ENCODE measurements around the gene CAPN9.

CAPN9 gene

GRCh38 chr1:230728710-230729392 lies 18.3 kb upstream of the CAPN9 start:
- H3K4me1 ChIP-seq (ENCODE audit: control insufficient read depth in 2 of 2, insufficient read depth in 2 of 2, low read length in 2 of 2), result peaks cover 5 to 6% of the 10 kb centered on the region in 2 donors
- no peaks in the 10 kb centered on the region for H3K27me3 ChIP-seq (ENCODE audit: control insufficient read depth in 2 of 2, insufficient read depth in 2 of 2, low read length in 2 of 2)
- no peak overlapping the region for H3K27ac ChIP-seq (ENCODE audit: low read depth in 2 of 2, low read length in 2 of 2)
- H3K4me3 ChIP-seq (ENCODE audit: low read length in 2 of 2), result no peak overlapping the region
- no peak overlapping the region for H3K9ac ChIP-seq (ENCODE audit: low read depth in 1 of 2, low read length in 2 of 2)
- H3K36me3 ChIP-seq (ENCODE audit: control insufficient read depth in 2 of 2, insufficient read depth in 2 of 2, low read length in 2 of 2), result no peaks in the 10 kb centered on the region
- peaks cover 0 to 2% of the 10 kb centered on the region in 2 donors for H3K9me3 ChIP-seq (ENCODE audit: control insufficient read depth in 2 of 2, low read length in 2 of 2)

DNA sequence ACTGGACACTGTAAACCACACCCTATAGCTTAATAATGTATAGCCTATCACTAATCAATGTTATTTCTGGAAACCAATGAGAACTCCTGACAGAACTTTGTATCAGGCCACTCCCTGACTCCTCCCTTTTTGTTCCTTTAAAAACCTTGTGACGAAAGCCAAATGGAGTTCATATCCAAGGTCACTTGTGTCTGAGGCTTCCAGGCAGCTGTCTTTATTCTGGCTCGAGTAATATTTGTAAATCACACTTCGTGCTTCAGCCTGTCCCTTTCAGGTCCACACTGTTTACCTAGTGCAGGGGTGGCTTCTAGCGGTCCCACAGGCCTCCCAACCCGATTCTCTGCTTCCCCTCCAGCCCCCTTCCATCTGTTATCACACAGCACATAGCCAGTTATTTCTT lies 16.2 kb upstream of the CAPN9 start:
- no peak overlapping the region for H3K27ac ChIP-seq (ENCODE audit: low read depth in 2 of 2, low read length in 2 of 2)

DNA sequence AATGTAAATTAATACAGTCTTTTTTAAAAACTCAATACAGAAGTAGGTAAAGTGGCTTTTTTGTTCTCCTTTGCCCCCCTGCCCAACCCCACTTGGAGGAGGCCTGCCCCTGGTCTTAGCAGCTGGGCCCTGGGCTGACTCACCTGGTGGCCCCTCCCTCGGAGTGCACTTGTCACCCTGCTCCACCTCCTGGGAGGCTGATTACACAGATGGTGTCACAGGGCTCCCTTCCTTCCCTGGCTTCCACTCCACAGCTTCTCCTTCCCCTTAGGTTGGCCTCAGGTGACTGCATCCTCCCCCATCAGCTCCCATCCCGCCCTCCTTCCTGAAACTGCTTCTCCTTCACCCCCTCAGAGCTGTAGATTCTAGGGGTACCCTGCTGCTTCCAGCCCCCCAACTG lies 11.7 kb upstream of the CAPN9 start:
- H3K27me3 ChIP-seq (ENCODE audit: control insufficient read depth in 2 of 2, insufficient read depth in 2 of 2, low read length in 2 of 2), result no peaks in the 10 kb centered on the region
- peaks cover 0 to 2% of the 10 kb centered on the region in 2 donors for H3K4me1 ChIP-seq (ENCODE audit: control insufficient read depth in 2 of 2, insufficient read depth in 2 of 2, low read length in 2 of 2)
- no peaks in the 10 kb centered on the region for H3K36me3 ChIP-seq (ENCODE audit: control insufficient read depth in 2 of 2, insufficient read depth in 2 of 2, low read length in 2 of 2)
- H3K4me3 ChIP-seq (ENCODE audit: low read length in 2 of 2), result no peak overlapping the region
- H3K9me3 ChIP-seq (ENCODE audit: control insufficient read depth in 2 of 2, low read length in 2 of 2), result no peaks in the 10 kb centered on the region
- H3K27ac ChIP-seq (ENCODE audit: low read depth in 2 of 2, low read length in 2 of 2), result no peak overlapping the region
- H3K9ac ChIP-seq (ENCODE audit: low read depth in 1 of 2, low read length in 2 of 2), result no peak overlapping the region

More for the DNA sequence above, 16.2 kb upstream of the CAPN9 start:
- H3K4me1 ChIP-seq (ENCODE audit: control insufficient read depth in 2 of 2, insufficient read depth in 2 of 2, low read length in 2 of 2), result peaks cover 5 to 6% of the 10 kb centered on the region in 2 donors
- H3K27me3 ChIP-seq (ENCODE audit: control insufficient read depth in 2 of 2, insufficient read depth in 2 of 2, low read length in 2 of 2), result no peaks in the 10 kb centered on the region
- no peak overlapping the region for H3K9ac ChIP-seq (ENCODE audit: low read depth in 1 of 2, low read length in 2 of 2)
- H3K36me3 ChIP-seq (ENCODE audit: control insufficient read depth in 2 of 2, insufficient read depth in 2 of 2, low read length in 2 of 2), result no peaks in the 10 kb centered on the region
- H3K4me3 ChIP-seq (ENCODE audit: low read length in 2 of 2), result no peak overlapping the region
- no peaks in the 10 kb centered on the region for H3K9me3 ChIP-seq (ENCODE audit: control insufficient read depth in 2 of 2, low read length in 2 of 2)

GRCh38 chr1:230737622-230738262 lies 9.4 kb upstream of the CAPN9 start:
- Histone ChIP-seq H3K4me1 (ENCODE audit: control insufficient read depth in 2 of 2, insufficient read depth in 2 of 2, low read length in 2 of 2) (no peaks in the 10 kb centered on the region), H3K36me3 (ENCODE audit: control insufficient read depth in 2 of 2, insufficient read depth in 2 of 2, low read length in 2 of 2) (no peaks in the 10 kb centered on the region), H3K9me3 (ENCODE audit: control insufficient read depth in 2 of 2, low read length in 2 of 2) (no peaks in the 10 kb centered on the region), H3K27me3 (ENCODE audit: control insufficient read depth in 2 of 2, insufficient read depth in 2 of 2, low read length in 2 of 2) (no peaks in the 10 kb centered on the region), H3K4me3 (ENCODE audit: low read length in 2 of 2) (no peak overlapping the region), H3K27ac (ENCODE audit: low read depth in 2 of 2, low read length in 2 of 2) (no peak overlapping the region), H3K9ac (ENCODE audit: low read depth in 1 of 2, low read length in 2 of 2) (no peak overlapping the region)

DNA sequence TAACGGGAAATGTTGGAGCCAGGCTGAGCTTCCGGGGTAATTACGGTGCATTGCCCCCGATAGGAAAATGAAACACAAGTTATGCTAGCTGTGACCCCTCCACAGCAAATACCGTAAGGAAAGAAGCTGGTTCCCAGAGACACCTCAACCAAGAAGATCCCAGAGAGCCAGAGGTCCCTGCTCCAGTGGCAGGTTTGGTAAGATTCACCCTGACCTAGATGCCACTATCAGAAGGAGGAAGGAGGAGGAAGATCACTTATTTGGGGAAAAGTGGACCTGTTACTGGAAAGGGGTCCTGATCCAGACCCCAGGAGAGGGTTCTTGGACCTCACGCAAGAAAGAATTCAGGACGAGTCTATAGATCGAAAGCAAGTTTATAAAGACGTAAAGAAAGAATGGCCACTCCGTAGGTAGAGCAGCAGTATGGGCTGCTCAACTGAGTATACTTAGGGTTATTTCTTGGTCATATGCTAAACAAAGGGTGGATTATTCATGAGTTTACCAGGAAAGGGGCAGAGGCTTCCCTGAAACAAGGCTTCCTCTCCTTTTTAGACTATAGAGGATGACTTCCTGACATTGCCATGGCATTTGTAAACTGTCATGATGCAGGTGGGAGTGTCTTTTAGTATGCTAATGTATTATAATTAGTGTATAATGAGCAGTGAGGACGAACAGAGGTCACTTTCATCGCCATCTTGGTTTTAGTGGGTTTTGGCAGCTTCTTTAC lies 7.5 kb upstream of the CAPN9 start:
- no peaks in the 10 kb centered on the region for H3K4me1 ChIP-seq (ENCODE audit: control insufficient read depth in 2 of 2, insufficient read depth in 2 of 2, low read length in 2 of 2)
- H3K9me3 ChIP-seq (ENCODE audit: control insufficient read depth in 2 of 2, low read length in 2 of 2), result no peaks in the 10 kb centered on the region
- no peak overlapping the region for H3K9ac ChIP-seq (ENCODE audit: low read depth in 1 of 2, low read length in 2 of 2)
- H3K36me3 ChIP-seq (ENCODE audit: control insufficient read depth in 2 of 2, insufficient read depth in 2 of 2, low read length in 2 of 2), result no peaks in the 10 kb centered on the region
- no peaks in the 10 kb centered on the region for H3K27me3 ChIP-seq (ENCODE audit: control insufficient read depth in 2 of 2, insufficient read depth in 2 of 2, low read length in 2 of 2)
- H3K4me3 ChIP-seq (ENCODE audit: low read length in 2 of 2), result no peak overlapping the region
- H3K27ac ChIP-seq (ENCODE audit: low read depth in 2 of 2, low read length in 2 of 2), result no peak overlapping the region

- no peaks in the 10 kb centered on the region for H3K27me3 ChIP-seq (ENCODE audit: control insufficient read depth in 2 of 2, insufficient read depth in 2 of 2, low read length in 2 of 2)
- H3K27ac ChIP-seq (ENCODE audit: low read depth in 2 of 2, low read length in 2 of 2), result no peak overlapping the region
- H3K9ac ChIP-seq (ENCODE audit: low read depth in 1 of 2, low read length in 2 of 2), result no peak overlapping the region
- H3K36me3 ChIP-seq (ENCODE audit: control insufficient read depth in 2 of 2, insufficient read depth in 2 of 2, low read length in 2 of 2), result no peaks in the 10 kb centered on the region
- no peak overlapping the region for H3K4me3 ChIP-seq (ENCODE audit: low read length in 2 of 2)
- H3K9me3 ChIP-seq (ENCODE audit: control insufficient read depth in 2 of 2, low read length in 2 of 2), result no peaks in the 10 kb centered on the region
- H3K4me1 ChIP-seq (ENCODE audit: control insufficient read depth in 2 of 2, insufficient read depth in 2 of 2, low read length in 2 of 2), result peaks cover 3 to 23% of the 10 kb centered on the region in 2 donors
These were observed 3.3 kb upstream of the CAPN9 start for GRCh38 chr1:230743899-230744298.

GRCh38 chr1:230744382-230744781 lies 2.8 kb upstream of the CAPN9 start:
- Histone ChIP-seq H3K9me3 (ENCODE audit: control insufficient read depth in 2 of 2, low read length in 2 of 2) (no peaks in the 10 kb centered on the region), H3K27me3 (ENCODE audit: control insufficient read depth in 2 of 2, insufficient read depth in 2 of 2, low read length in 2 of 2) (no peaks in the 10 kb centered on the region), H3K27ac (ENCODE audit: low read depth in 2 of 2, low read length in 2 of 2) (no peak overlapping the region), H3K4me3 (ENCODE audit: low read length in 2 of 2) (no peak overlapping the region), H3K36me3 (ENCODE audit: control insufficient read depth in 2 of 2, insufficient read depth in 2 of 2, low read length in 2 of 2) (no peaks in the 10 kb centered on the region), H3K9ac (ENCODE audit: low read depth in 1 of 2, low read length in 2 of 2) (no peak overlapping the region), H3K4me1 (ENCODE audit: control insufficient read depth in 2 of 2, insufficient read depth in 2 of 2, low read length in 2 of 2) (peaks cover 3 to 27% of the 10 kb centered on the region in 2 donors)

DNA sequence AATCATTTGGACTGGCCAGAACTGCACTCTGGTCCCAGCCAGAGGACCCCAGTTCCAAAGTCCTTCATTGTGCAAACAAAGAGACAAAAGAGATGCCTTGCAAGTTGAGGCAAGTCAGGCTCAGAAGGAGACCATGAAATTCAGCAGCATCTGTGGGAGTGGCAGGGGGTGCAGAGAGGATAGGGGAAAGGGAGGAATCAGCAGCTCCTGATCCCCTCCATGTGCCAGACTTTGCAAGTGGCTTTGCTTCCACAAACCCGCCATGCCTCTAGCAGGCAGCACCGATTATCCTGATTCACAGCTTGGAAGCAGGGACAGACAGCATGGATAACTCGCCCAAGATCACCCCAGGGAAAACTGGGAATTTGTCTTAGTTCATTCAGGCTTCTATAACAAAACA lies 2.1 kb upstream of the CAPN9 start:
- no peak overlapping the region for H3K4me3 ChIP-seq (ENCODE audit: low read length in 2 of 2)
- H3K4me1 ChIP-seq (ENCODE audit: control insufficient read depth in 2 of 2, insufficient read depth in 2 of 2, low read length in 2 of 2), result peaks cover 3 to 34% of the 10 kb centered on the region in 2 donors
- no peaks in the 10 kb centered on the region for H3K9me3 ChIP-seq (ENCODE audit: control insufficient read depth in 2 of 2, low read length in 2 of 2)
- no peaks in the 10 kb centered on the region for H3K27me3 ChIP-seq (ENCODE audit: control insufficient read depth in 2 of 2, insufficient read depth in 2 of 2, low read length in 2 of 2)
- H3K27ac ChIP-seq (ENCODE audit: low read depth in 2 of 2, low read length in 2 of 2), result no peak overlapping the region
- no peak overlapping the region for H3K9ac ChIP-seq (ENCODE audit: low read depth in 1 of 2, low read length in 2 of 2)
- H3K36me3 ChIP-seq (ENCODE audit: control insufficient read depth in 2 of 2, insufficient read depth in 2 of 2, low read length in 2 of 2), result no peaks in the 10 kb centered on the region

GRCh38 chr1:230746617-230747016 lies 571 bp upstream of the CAPN9 start:
- Histone ChIP-seq H3K9me3 (ENCODE audit: control insufficient read depth in 2 of 2, low read length in 2 of 2) (no peaks in the 10 kb centered on the region), H3K36me3 (ENCODE audit: control insufficient read depth in 2 of 2, insufficient read depth in 2 of 2, low read length in 2 of 2) (no peaks in the 10 kb centered on the region), H3K27ac (ENCODE audit: low read depth in 2 of 2, low read length in 2 of 2) (peak overlapping the region; percentile 78 to 91), H3K4me3 (ENCODE audit: low read length in 2 of 2) (peak overlapping the region in 1 of 2 donors; percentile 62), H3K4me1 (ENCODE audit: control insufficient read depth in 2 of 2, insufficient read depth in 2 of 2, low read length in 2 of 2) (peaks cover 11 to 46% of the 10 kb centered on the region in 2 donors), H3K9ac (ENCODE audit: low read depth in 1 of 2, low read length in 2 of 2) (peak overlapping the region in 1 of 2 donors; percentile 72), H3K27me3 (ENCODE audit: control insufficient read depth in 2 of 2, insufficient read depth in 2 of 2, low read length in 2 of 2) (no peaks in the 10 kb centered on the region)
